H1 (cell line): ENCODE measurements around the gene SLC25A47. TPM values are rescaled to one million over a fixed set of nuclear protein-coding genes. Genes with fewer than 3 reads are reported as not detected.

Experiments
- CTCF ChIA-PET: fragments of 300-600 bp; sonication (Branson Sonifier 250); formaldehyde crosslinking; loops from one replicate; lab custom pipeline; 2021; ENCODE audit not compliant: partially characterized antibody; lab: Charles Lee
- POLR2A ChIA-PET: fragments of 300-600 bp; sonication (Branson Sonifier 250); formaldehyde crosslinking; loops from one replicate; lab custom pipeline; 2021; ENCODE audit warnings: inconsistent platforms; ENCODE audit not compliant: partially characterized antibody; lab: Charles Lee
- DNase-seq, 2 experiments: peaks; one replicate each; pipeline versions ENCODE4 v3.0.0 to v3.0.0-alpha.2; 2010 to 2022; ENCODE audit warnings: low spot score in 2 of 2, low read depth in 1 of 2, mixed read lengths in 1 of 2
- FAIRE-seq: peaks from 2 replicates; lab custom pipeline; 2011; peaks lifted over from hg19 to GRCh38; lab: Jason Lieb, UNC
- H2AFZ ChIP-seq: 2 replicates; pipeline ENCODE4 v1.8.1; 2012; ENCODE audit warnings: low read length, inconsistent platforms
- H2AK5ac ChIP-seq: 2 replicates; pipeline ENCODE4 v1.6.1; 2013; ENCODE audit warnings: low read depth, low read length
- H2BK120ac ChIP-seq: replicated peaks from 2 replicates; pipeline ENCODE3; 2013; ENCODE audit warnings: low read depth, low read length, inconsistent platforms
- H2BK12ac ChIP-seq: 2 replicates; pipeline ENCODE4 v1.6.1; 2013; ENCODE audit warnings: low read depth, low read length
- H2BK15ac ChIP-seq: 2 replicates; pipeline ENCODE4 v1.6.1; 2013; ENCODE audit warnings: low read length
- H2BK20ac ChIP-seq: 2 replicates; pipeline ENCODE4 v1.6.1; 2013; ENCODE audit warnings: low read length
- H2BK5ac ChIP-seq: 2 replicates; pipeline ENCODE4 v1.6.1; 2013; ENCODE audit warnings: low read depth, low read length
- H3K14ac ChIP-seq: 2 replicates; pipeline ENCODE4 v1.6.1; 2013; ENCODE audit warnings: inconsistent platforms; ENCODE audit not compliant: insufficient read length
- H3K18ac ChIP-seq: 2 replicates; pipeline ENCODE4 v1.6.1; 2013; ENCODE audit warnings: low read length; ENCODE audit errors: extremely low read depth
- H3K23ac ChIP-seq: 2 replicates; pipeline ENCODE4 v1.6.1; 2013; ENCODE audit warnings: inconsistent platforms; ENCODE audit not compliant: insufficient read length
- H3K23me2 ChIP-seq: 2 replicates; pipeline ENCODE4 v1.6.1; 2013; ENCODE audit warnings: low read depth, low read length
- H3K27ac ChIP-seq: 2 replicates; pipeline ENCODE4 v1.6.1; 2011; ENCODE audit warnings: low read depth, low read length, inconsistent platforms
- H3K27me3 ChIP-seq, 4 experiments: replicated peaks in 1 of 4; 1 replicate in 1 of 4; 2 replicates in 3 of 4; pipeline versions ENCODE4 v1.6.1 to v1.8.1; 2011 to 2013; ENCODE audit warnings: low read length in 3 of 4, mild to moderate bottlenecking in 3 of 4, inconsistent platforms in 2 of 4, mixed read lengths in 2 of 4, moderate library complexity in 1 of 4; ENCODE audit not compliant: control insufficient read depth in 3 of 4, insufficient read depth in 3 of 4; ENCODE audit errors: extremely low read depth in 1 of 4
- H3K36me3 ChIP-seq, 4 experiments: 2 replicates each; pipeline versions ENCODE4 v1.6.1 to v1.8.1; 2011 to 2013; ENCODE audit warnings: mild to moderate bottlenecking in 4 of 4, low read length in 3 of 4, moderate library complexity in 2 of 4, control low read depth in 1 of 4, inconsistent platforms in 1 of 4; ENCODE audit not compliant: insufficient read depth in 4 of 4, control insufficient read depth in 2 of 4
- H3K4ac ChIP-seq: replicated peaks from 2 replicates; pipeline ENCODE3; 2013; ENCODE audit warnings: low read length, low read depth, mixed read lengths, inconsistent platforms; ENCODE audit not compliant: insufficient read length
- H3K4me1 ChIP-seq, 4 experiments: replicated peaks in 1 of 4; 1 replicate in 1 of 4; 2 replicates in 3 of 4; pipeline versions ENCODE4 v1.6.1 to v1.8.1; 2011 to 2013; ENCODE audit warnings: low read length in 3 of 4, inconsistent platforms in 2 of 4, mixed read lengths in 1 of 4; ENCODE audit not compliant: insufficient read depth in 4 of 4, control insufficient read depth in 3 of 4
- H3K4me2 ChIP-seq, 2 experiments: 2 replicates each; pipeline versions ENCODE4 v1.6.1 to v1.8.1; 2011 to 2013; ENCODE audit warnings: low read depth in 2 of 2, low read length in 2 of 2, control low read depth in 1 of 2, inconsistent platforms in 1 of 2, mild to moderate bottlenecking in 1 of 2; ENCODE audit not compliant: insufficient read depth in 1 of 2
- H3K4me3 ChIP-seq, 4 experiments: fragments of 200-600, 300-600 bp in 1 of 4; sonication (generic), shearing (Covaris generic), sonication (Bioruptor Twin) in 1 of 4; 2 replicates each; pipeline versions ENCODE4 v1.5.1 to v1.8.1; 2011 to 2016; ENCODE audit warnings: low read length in 4 of 4, low read depth in 3 of 4, control low read depth in 2 of 4, inconsistent platforms in 2 of 4, mild to moderate bottlenecking in 2 of 4, mixed read lengths in 1 of 4, moderate library complexity in 1 of 4; ENCODE audit not compliant: insufficient read depth in 2 of 4; ENCODE audit errors: extremely low read depth in 1 of 4
- H3K56ac ChIP-seq: replicated peaks from 2 replicates; pipeline ENCODE3; 2013; ENCODE audit warnings: low read depth, mild to moderate bottlenecking, mixed read lengths, low read length, inconsistent platforms; ENCODE audit not compliant: insufficient read length
- H3K79me1 ChIP-seq: 2 replicates; pipeline ENCODE4 v1.6.1; 2013; ENCODE audit warnings: low read depth, low read length, control low read depth
- H3K79me2 ChIP-seq, 2 experiments: 2 replicates each; pipeline versions ENCODE4 v1.6.1 to v1.8.1; 2012 to 2013; ENCODE audit warnings: low read length in 2 of 2, mild to moderate bottlenecking in 2 of 2, inconsistent platforms in 1 of 2; ENCODE audit not compliant: insufficient read depth in 2 of 2, control insufficient read depth in 1 of 2
- H3K9ac ChIP-seq, 4 experiments: replicated peaks in 1 of 4; 1 replicate in 1 of 4; 2 replicates in 3 of 4; pipeline versions ENCODE4 v1.6.1 to v1.8.1; 2011 to 2013; ENCODE audit warnings: low read depth in 3 of 4, low read length in 3 of 4, control low read depth in 2 of 4, mild to moderate bottlenecking in 2 of 4, moderate library complexity in 2 of 4, inconsistent platforms in 1 of 4; ENCODE audit errors: extremely low read depth in 1 of 4
- H3K9me3 ChIP-seq, 2 experiments: 2 replicates each; pipeline versions ENCODE4 v1.6.1 to v1.8.1; 2012 to 2013; ENCODE audit warnings: mild to moderate bottlenecking in 2 of 2, moderate library complexity in 2 of 2, control low read depth in 1 of 2, inconsistent platforms in 1 of 2, low read depth in 1 of 2, low read length in 1 of 2, mixed read lengths in 1 of 2; ENCODE audit not compliant: insufficient read depth in 2 of 2
- H4K20me1 ChIP-seq, 2 experiments: replicated peaks in 1 of 2; 2 replicates each; pipeline versions ENCODE3 to v1.8.1; 2011 to 2013; ENCODE audit warnings: inconsistent platforms in 2 of 2, low read length in 2 of 2, mild to moderate bottlenecking in 1 of 2; ENCODE audit not compliant: insufficient read depth in 2 of 2, control insufficient read depth in 1 of 2
- H4K5ac ChIP-seq: 2 replicates; pipeline ENCODE4 v1.6.1; 2013; ENCODE audit warnings: low read length, low read depth, mixed read lengths, inconsistent platforms; ENCODE audit not compliant: insufficient read length
- H4K8ac ChIP-seq: 2 replicates; pipeline ENCODE4 v1.8.0; 2013; ENCODE audit warnings: mild to moderate bottlenecking, moderate library complexity, low read length, inconsistent platforms; ENCODE audit not compliant: insufficient read depth; ENCODE audit errors: extremely low read depth
- H4K91ac ChIP-seq: replicated peaks from 2 replicates; pipeline ENCODE3; 2013; ENCODE audit warnings: low read length, mixed read lengths, inconsistent platforms; ENCODE audit not compliant: insufficient read length
- BCL11A ChIP-seq, 2 experiments: IDR thresholded peaks; one replicate each; pipeline ENCODE4 v1.6.1; 2011; ENCODE audit warnings: low read depth in 2 of 2, low read length in 2 of 2, mild to moderate bottlenecking in 2 of 2
- BRCA1 ChIP-seq: IDR thresholded peaks from 2 replicates; pipeline ENCODE4 v1.6.1; 2012; ENCODE audit warnings: low read depth, low read length, improper control_type of control experiment
- EGR1 ChIP-seq: IDR thresholded peaks from 2 replicates; pipeline ENCODE4 v1.6.1; 2011; ENCODE audit warnings: low read depth, low read length, borderline replicate concordance
- HDAC6 ChIP-seq: IDR thresholded peaks from one replicate; pipeline ENCODE4 v1.7.1; 2012; ENCODE audit warnings: low read depth, mild to moderate bottlenecking, inconsistent platforms, low read length, moderate library complexity
- SRF ChIP-seq: IDR thresholded peaks from 2 replicates; pipeline ENCODE4 v1.6.1; 2011; ENCODE audit warnings: mild to moderate bottlenecking, low read depth, low read length, moderate library complexity
- TCF12 ChIP-seq: IDR thresholded peaks from 2 replicates; pipeline ENCODE4 v1.6.1; 2011; ENCODE audit warnings: low read depth, mild to moderate bottlenecking, low read length
- YY1 ChIP-seq: IDR thresholded peaks from 2 replicates; pipeline ENCODE4 v1.6.1; 2011; ENCODE audit warnings: low read depth, mild to moderate bottlenecking, low read length
- WGBS, 2 experiments: shearing (Covaris generic) in 1 of 2; methylation state at CpG; one replicate each; pipeline versions ENCODE4 v1.1.6 to v1.1.7; 2013 to 2015; ENCODE audit warnings: low lambda C conversion rate in 2 of 2, mixed read lengths in 2 of 2, inconsistent platforms in 1 of 2, low coverage in 1 of 2, missing lambda C conversion rate in 1 of 2; ENCODE audit not compliant: insufficient replicate concordance in 2 of 2, insufficient coverage in 1 of 2, insufficient read length in 1 of 2; ENCODE audit errors: extremely low coverage in 1 of 2, missing lambda C conversion rate in 1 of 2; 5-methylcytosine and 5-hydroxymethylcytosine counted together
- polyA plus RNA-seq, 7 experiments: library from polyadenylated mRNA; depleted of rRNA in 3 of 7; stranded (reverse) in 5 of 7; unstranded in 2 of 7; fragments of >200 nt in 5 of 7; fragments of 200-250 nt in 2 of 7; gene quantifications; 1 replicate in 5 of 7; 2 replicates in 1 of 7; 4 replicates in 1 of 7; pipeline versions ENCODE4 v1.2.1 to v1.2.3, GENCODE V29; 2011 to 2013; ENCODE audit warnings: missing spikeins in 2 of 7, mixed read lengths in 2 of 7
- total RNA-seq: library from RNA; stranded (reverse); fragmentation: NEBNext Ultra II Directional; extraction: Animal tissue kit (Norgen Biotek cat#: 25700); gene quantifications from 2 replicates; pipeline ENCODE4 v1.2.1, GENCODE V29; 2021

Gene SLC25A47
- total and polyA plus RNA-seq, 2 of the 8 experiments (the other 6 are each of a cell fraction or from before 2014, with no cell fraction given): not detected

DNA sequence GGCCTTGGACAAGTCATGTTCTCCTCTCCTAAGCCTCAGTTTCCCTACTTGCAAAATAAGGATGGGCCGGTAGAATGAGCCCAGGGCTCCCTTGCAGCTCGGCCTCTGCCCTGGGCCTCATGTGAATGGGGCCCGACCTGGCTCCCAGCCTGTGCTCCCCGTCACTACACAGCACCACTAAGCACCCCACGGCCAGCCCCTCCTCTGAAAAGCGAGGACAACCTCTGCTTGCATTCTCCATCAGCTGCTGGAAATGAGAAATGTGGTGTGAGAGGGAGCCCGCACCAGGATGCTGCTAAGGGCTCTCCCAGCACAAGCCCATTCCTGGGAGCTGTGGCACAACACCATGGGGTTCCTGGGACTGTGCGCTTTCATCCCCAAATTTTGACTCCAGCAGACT lies 10.2 kb downstream of the SLC25A47 start:
- H3K36me3 ChIP-seq: peaks cover 8 to 40% (median 14%) of the 10 kb centered on the region in 4 experiments; a peak in 6 of 8 replicates
- FAIRE-seq: no peak

More for the DNA sequence above, 10.2 kb downstream of the SLC25A47 start:
- no peak overlapping the region for H3K14ac ChIP-seq
- H3K4me2 ChIP-seq: no peak overlapping the region
- peaks cover 0 to 4% of the 10 kb centered on the region in 2 experiments for H4K20me1 ChIP-seq
- H3K27me3 ChIP-seq: no peaks in the 10 kb centered on the region
- no peak overlapping the region for H3K4me3 ChIP-seq
- no peak for TF ChIP-seq TCF12
- TF ChIP-seq EGR1: no peak
- no peak for TF ChIP-seq HDAC6
- TF ChIP-seq SRF: no peak
- no peak for TF ChIP-seq BCL11A (IDR thresholded peaks at IDR 0.05; ENCODE audit: low read depth in 2 of 2, low read length in 2 of 2)
- no peak for TF ChIP-seq YY1
- no peak for TF ChIP-seq BRCA1
- TF ChIP-seq, all 59 proteins: peak for 0
- Histone ChIP-seq H3K79me2 (no peaks in the 10 kb centered on the region), H3K56ac (no peak overlapping the region), H3K4ac (no peak overlapping the region), H4K8ac (no peak overlapping the region), H2AK5ac (no peak overlapping the region), H3K4me1 (0 out of 7 replicates have a peak, but pooled peaks cover 0 to 4% (median 0%) of the 10 kb centered on the region in 4 experiments), H3K23ac (no peak overlapping the region), H3K9ac (no peak overlapping the region), H4K5ac (no peak overlapping the region), H3K27ac (no peak overlapping the region), H2BK20ac (no peak overlapping the region), H2BK15ac (no peak overlapping the region), H3K9me3 (no peaks in the 10 kb centered on the region), H2AFZ (no peak overlapping the region), H3K79me1 (no peaks in the 10 kb centered on the region), H4K91ac (no peak overlapping the region), H3K23me2 (no peaks in the 10 kb centered on the region), H2BK5ac (no peak overlapping the region; the same call in 1 of the 2 replicates), H2BK120ac (no peak overlapping the region), H3K18ac (no peak overlapping the region), H2BK12ac (no peak overlapping the region)
- POLR2A ChIA-PET: interaction anchor here (0.6 to 14.6 kb wide), 13 partner anchors 12 to 1659 kb away, joined by 3 to 129 read pairs (median 4); partner anchors contain the start of gene SLC25A29
- DNase-seq: no peak
- CTCF ChIA-PET: interaction anchor here (0.7 to 2.1 kb wide), 2 partner anchors 17 to 82 kb away, joined by 3 to 4 read pairs; no protein-coding TSS in a partner anchor
- WGBS, 2 experiments: 99% methylated on average over 8 of the region's 8 CpGs; no CpG with 5 or more reads in 1 of the 2 experiments
